Measurements from ENCODE around the gene SNX10.

SNX10 gene

GRCh38 chr7:26331113-26331512 is 39.5 kb downstream of the SNX10 start:
- in situ Hi-C loops (cut with MboI; ENCODE audit: low sequenced_read_pairs, unreplicated experiment) = no loop called here
- no peak for DNase-seq (ENCODE audit: low spot score)
- TF ChIP-seq CTCF (IDR thresholded peaks at IDR 0.05; ENCODE audit: borderline replicate concordance, control extremely low read depth, extremely low read depth, insufficient read depth, missing control alignments) = no peak

- in situ Hi-C loops (cut with MboI; ENCODE audit: low sequenced_read_pairs, unreplicated experiment) = no loop called here
Measured at GRCh38 chr7:26331789-26332188, 40.1 kb downstream of the SNX10 start.

GRCh38 chr7:26332698-26333097 is 41.0 kb downstream of the SNX10 start:
- no peak for TF ChIP-seq CTCF (IDR thresholded peaks at IDR 0.05; ENCODE audit: borderline replicate concordance, control extremely low read depth, extremely low read depth, insufficient read depth, missing control alignments)
- in situ Hi-C loops (cut with MboI; ENCODE audit: low sequenced_read_pairs, unreplicated experiment) = no loop called here
- DNase-seq (ENCODE audit: low spot score) = no peak

More at GRCh38 chr7:26331789-26332188, 40.1 kb downstream of the SNX10 start:
- no peak for DNase-seq (ENCODE audit: low spot score)
- TF ChIP-seq CTCF (IDR thresholded peaks at IDR 0.05; ENCODE audit: borderline replicate concordance, control extremely low read depth, extremely low read depth, insufficient read depth, missing control alignments) = no peak

- DNase-seq (ENCODE audit: low spot score) = no peak
- in situ Hi-C loops (cut with MboI; ENCODE audit: low sequenced_read_pairs, unreplicated experiment) = no loop called here
- no peak for TF ChIP-seq CTCF (IDR thresholded peaks at IDR 0.05; ENCODE audit: borderline replicate concordance, control extremely low read depth, extremely low read depth, insufficient read depth, missing control alignments)
Measured at GRCh38 chr7:26334166-26334859, 42.7 kb downstream of the SNX10 start.

GRCh38 chr7:26337232-26337865 is 45.7 kb downstream of the SNX10 start:
- in situ Hi-C loops (cut with MboI; ENCODE audit: low sequenced_read_pairs, unreplicated experiment) = no loop called here
- no peak for DNase-seq (ENCODE audit: low spot score)
- TF ChIP-seq CTCF (IDR thresholded peaks at IDR 0.05; ENCODE audit: borderline replicate concordance, control extremely low read depth, extremely low read depth, insufficient read depth, missing control alignments) = no peak

GRCh38 chr7:26340476-26341018 is 48.9 kb downstream of the SNX10 start:
- DNase-seq (ENCODE audit: low spot score) = no peak
- in situ Hi-C loops (cut with MboI; ENCODE audit: low sequenced_read_pairs, unreplicated experiment) = no loop called here
- TF ChIP-seq CTCF (IDR thresholded peaks at IDR 0.05; ENCODE audit: borderline replicate concordance, control extremely low read depth, extremely low read depth, insufficient read depth, missing control alignments) = no peak

Data from GM13976 (cell line).